Suprapubic skin (tissue), 4 donors: Measurements from ENCODE around the gene PTGER1. TPM values are rescaled to one million over a fixed set of nuclear protein-coding genes. Genes with fewer than 3 reads are reported as not detected.

ENCODE experiments used
- DNase-seq, 2 donors: peaks; one replicate each; pipeline ENCODE4 v3.0.0-alpha.2; 2019; ENCODE audit warnings: low spot score in 2 of 2
- H3K27ac ChIP-seq: fragments of 200-600 bp; sonication (generic); one replicate; pipeline ENCODE4 v1.5.1; 2019
- H3K27me3 ChIP-seq: fragments of 200-600 bp; sonication (generic); one replicate; pipeline ENCODE4 v1.5.1; 2019
- H3K36me3 ChIP-seq: fragments of 200-600 bp; sonication (generic); one replicate; pipeline ENCODE4 v1.5.1; 2019
- H3K4me1 ChIP-seq: fragments of 200-600 bp; sonication (generic); one replicate; pipeline ENCODE4 v1.5.1; 2019
- H3K4me3 ChIP-seq: fragments of 200-600 bp; sonication (generic); one replicate; pipeline ENCODE4 v1.5.1; 2019; ENCODE audit warnings: mild to moderate bottlenecking
- H3K9me3 ChIP-seq: fragments of 200-600 bp; sonication (generic); one replicate; pipeline ENCODE4 v1.5.1; 2019
- CTCF ChIP-seq, 2 donors: fragments of 200-600 bp in 1 of 2; fragments of 450-650 bp in 1 of 2; sonication (generic) in 1 of 2; IDR thresholded peaks; one replicate each; pipeline ENCODE4 v1.5.1; 2016 to 2019; ENCODE audit warnings: antibody characterized with exemption in 2 of 2, mild to moderate bottlenecking in 1 of 2, moderate library complexity in 1 of 2
- EP300 ChIP-seq: sonication (generic); formaldehyde crosslinking; IDR thresholded peaks from one replicate; pipeline ENCODE4 v1.6.1; 2017; ENCODE audit warnings: antibody characterized with exemption
- POLR2A ChIP-seq, 2 donors: fragments of 450-650 bp; IDR thresholded peaks; one replicate each; pipeline ENCODE4 v1.6.1; 2017; ENCODE audit warnings: antibody characterized with exemption in 2 of 2, mild to moderate bottlenecking in 2 of 2, moderate library complexity in 2 of 2
- POLR2AphosphoS5 ChIP-seq, 3 donors: sonication (generic); formaldehyde crosslinking; IDR thresholded peaks; one replicate each; pipeline ENCODE4 v1.6.1; 2017; ENCODE audit warnings: antibody characterized with exemption in 3 of 3
- WGBS: methylation state at CpG from one replicate; pipeline ENCODE4 v1.1.5; 2018; 5-methylcytosine and 5-hydroxymethylcytosine counted together
- total RNA-seq, 4 donors: library from RNA; depleted of rRNA; stranded (reverse); fragments of >200 nt; gene quantifications; one replicate each; pipeline ENCODE4 v1.1.0, GENCODE V29; 2016

PTGER1 gene
- total RNA-seq, 4 donors from 2014 or later: 0.47 TPM; not detected in 3

- Histone ChIP-seq H3K4me3 (no peak overlapping the region), H3K36me3 (peaks cover 67% of the 10 kb centered on the region), H3K27ac (no peak overlapping the region)
Measured at GRCh38 chr19:14479975-14480699, 5.0 kb upstream of the PTGER1 start.

GRCh38 chr19:14479309-14479974 lies 4.3 kb upstream of the PTGER1 start:
- DNase-seq: no peak
- Histone ChIP-seq H3K36me3 (peaks cover 62% of the 10 kb centered on the region), H3K4me1 (peaks cover 34% of the 10 kb centered on the region), H3K27me3 (peaks cover 6% of the 10 kb centered on the region), H3K9me3 (no peaks in the 10 kb centered on the region), H3K27ac (no peak overlapping the region), H3K4me3 (no peak overlapping the region)
- WGBS: 80% methylated on average over 13 of the region's 14 CpGs
- TF ChIP-seq POLR2A (IDR thresholded peaks at IDR 0.05) (no peak), POLR2AphosphoS5 (IDR thresholded peaks at IDR 0.05) (no peak), CTCF (IDR thresholded peaks at IDR 0.05) (no peak), EP300 (no peak)

More at GRCh38 chr19:14479975-14480699, 5.0 kb upstream of the PTGER1 start:
- H3K9me3 ChIP-seq: no peaks in the 10 kb centered on the region
- peaks cover 29% of the 10 kb centered on the region for H3K4me1 ChIP-seq
- no peaks in the 10 kb centered on the region for H3K27me3 ChIP-seq
- peak; percentile 21 to 81 for TF ChIP-seq CTCF (IDR thresholded peaks at IDR 0.05)
- TF ChIP-seq EP300: no peak
- 73% methylated on average over 24 of the region's 43 CpGs for WGBS
- DNase-seq: peak in 1 of 2 donors; percentile 68

GRCh38 chr19:14478113-14478545 lies 3.0 kb upstream of the PTGER1 start:
- Histone ChIP-seq H3K4me3 (no peak overlapping the region), H3K27me3 (peaks cover 19% of the 10 kb centered on the region), H3K27ac (no peak overlapping the region), H3K36me3 (peaks cover 53% of the 10 kb centered on the region), H3K9me3 (no peaks in the 10 kb centered on the region), H3K4me1 (peaks cover 45% of the 10 kb centered on the region)
- peak in 1 of 2 donors; percentile 64 for DNase-seq
- TF ChIP-seq CTCF (IDR thresholded peaks at IDR 0.05) (no peak), EP300 (no peak), POLR2A (IDR thresholded peaks at IDR 0.05) (no peak), POLR2AphosphoS5 (IDR thresholded peaks at IDR 0.05) (no peak)
- WGBS: 82% methylated on average over 13 of the region's 24 CpGs

- H3K27me3 ChIP-seq: peaks cover 25% of the 10 kb centered on the region
- peaks cover 48% of the 10 kb centered on the region for H3K36me3 ChIP-seq
- H3K4me3 ChIP-seq: no peak overlapping the region
- H3K4me1 ChIP-seq: peaks cover 51% of the 10 kb centered on the region
- DNase-seq: no peak
- 72% methylated on average over 10 of the region's 10 CpGs for WGBS
- H3K9me3 ChIP-seq: no peaks in the 10 kb centered on the region
- no peak overlapping the region for H3K27ac ChIP-seq
- TF ChIP-seq POLR2A (IDR thresholded peaks at IDR 0.05) (no peak), CTCF (IDR thresholded peaks at IDR 0.05) (no peak), EP300 (no peak), POLR2AphosphoS5 (IDR thresholded peaks at IDR 0.05) (no peak)
Measured at GRCh38 chr19:14477418-14478112, 2.4 kb upstream of the PTGER1 start.
